Bronchial epithelial cell (primary cell): ENCODE results near the gene LPCAT2. TPM values are rescaled to one million over a fixed set of nuclear protein-coding genes. Genes with fewer than 3 reads are reported as not detected.
"Not testable (repeated sequence)": the region's sequence is repeated elsewhere in the genome, so short reads cannot be mapped to it uniquely, and the experiment has no call there.

ENCODE experiments used
- DNase-seq: peaks from one replicate; pipeline ENCODE4 v3.0.0-alpha.2; 2010; ENCODE audit warnings: low read depth
- FAIRE-seq: peaks from 2 replicates; lab custom pipeline; 2011; peaks lifted over from hg19 to GRCh38; lab: Jason Lieb, UNC
- H3K27me3 ChIP-seq: 2 replicates; pipeline ENCODE4 v1.5.1; 2011; ENCODE audit warnings: low read length; ENCODE audit not compliant: control insufficient read depth, insufficient read depth
- H3K36me3 ChIP-seq: 2 replicates; pipeline ENCODE4 v1.5.1; 2011; ENCODE audit warnings: low read length; ENCODE audit not compliant: control insufficient read depth, insufficient read depth
- H3K4me3 ChIP-seq: 2 replicates; pipeline ENCODE4 v1.5.1; 2011; ENCODE audit warnings: mild to moderate bottlenecking, low read depth, low read length, control low read depth
- CTCF ChIP-seq: IDR thresholded peaks from 2 replicates; pipeline ENCODE4 v1.5.1; 2011; ENCODE audit warnings: mild to moderate bottlenecking, moderate library complexity, low read length, control low read depth, inconsistent platforms; ENCODE audit not compliant: insufficient read depth, severe bottlenecking
- total RNA-seq: library from RNA; depleted of rRNA; stranded (reverse); fragments of >200 nt; gene quantifications from 2 replicates; pipeline ENCODE4 v1.2.1, GENCODE V29; 2014

The LPCAT2 gene
- total RNA-seq, 1 donor from 2014 or later: 11.8 TPM

DNA sequence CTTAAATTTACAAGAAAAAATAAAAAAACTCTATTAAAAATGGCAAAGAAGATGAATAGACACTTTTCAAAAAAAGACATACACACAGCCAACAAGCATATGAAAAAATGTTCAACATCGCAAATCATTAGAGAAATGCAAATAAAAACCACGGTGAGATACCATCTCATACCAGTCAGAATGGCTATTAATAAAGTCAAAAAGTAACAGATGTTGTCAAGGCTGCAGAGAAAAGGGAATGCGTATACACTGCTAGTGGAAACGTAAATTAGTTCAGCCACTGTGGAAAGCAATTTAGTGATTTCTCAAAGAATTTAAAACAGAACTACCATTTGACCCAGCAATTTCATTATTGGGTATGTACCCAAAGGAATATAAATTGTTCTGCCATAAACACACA lies 89.1 kb downstream of the LPCAT2 start:
- no peaks in the 10 kb centered on the region for H3K36me3 ChIP-seq
- DNase-seq: no peak
- H3K27me3 ChIP-seq: no peaks in the 10 kb centered on the region
- no peak for FAIRE-seq
- no peak for TF ChIP-seq CTCF
- H3K4me3 ChIP-seq: no peak overlapping the region

- Histone ChIP-seq H3K4me3 (no peak overlapping the region), H3K27me3 (no peaks in the 10 kb centered on the region), H3K36me3 (no peaks in the 10 kb centered on the region)
- no peak for TF ChIP-seq CTCF
- FAIRE-seq: no peak
- peak; percentile 24 for DNase-seq
These were observed 97.0 kb downstream of the LPCAT2 start for GRCh38 chr16:55605754-55606336.

DNA sequence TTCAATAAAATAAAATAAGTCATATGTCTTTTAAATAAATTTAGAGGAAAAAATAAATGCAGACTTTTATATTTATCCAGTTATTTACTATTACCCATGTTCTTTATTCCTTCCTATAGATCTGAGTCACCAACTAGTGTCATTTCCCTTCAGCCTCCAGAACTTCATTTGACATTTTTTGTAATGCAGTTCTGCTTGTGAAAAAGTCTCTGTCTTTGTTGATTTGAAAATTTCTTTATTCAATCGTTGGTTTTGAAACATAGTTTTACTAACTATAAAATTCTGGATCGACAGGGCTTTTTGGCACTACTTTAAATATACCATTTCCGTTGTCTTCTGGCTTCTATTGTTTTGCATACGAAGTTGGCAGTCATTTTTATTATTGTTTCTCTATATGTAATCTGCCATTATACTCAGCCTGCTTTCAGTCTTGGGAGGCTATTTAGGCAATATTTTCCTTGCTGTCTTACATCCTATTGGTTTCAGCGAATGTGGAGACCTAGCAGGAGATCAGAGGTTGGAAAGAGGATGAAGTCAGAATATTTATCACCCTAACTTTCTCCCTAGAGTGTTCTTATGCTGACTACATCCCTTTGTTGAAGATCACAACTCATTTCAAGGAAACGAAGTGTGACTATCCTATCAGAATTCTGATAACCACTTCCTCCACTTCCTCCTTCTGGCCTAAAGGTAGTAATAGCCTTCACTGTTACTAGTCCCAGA lies 104.9 kb downstream of the LPCAT2 start:
- no peaks in the 10 kb centered on the region for H3K36me3 ChIP-seq
- DNase-seq: no peak
- FAIRE-seq: no peak
- H3K4me3 ChIP-seq: no peak overlapping the region
- no peak for TF ChIP-seq CTCF
- no peaks in the 10 kb centered on the region for H3K27me3 ChIP-seq

GRCh38 chr16:55615071-55615470 lies 106.2 kb downstream of the LPCAT2 start:
- no peak for FAIRE-seq
- no peak for TF ChIP-seq CTCF

DNA sequence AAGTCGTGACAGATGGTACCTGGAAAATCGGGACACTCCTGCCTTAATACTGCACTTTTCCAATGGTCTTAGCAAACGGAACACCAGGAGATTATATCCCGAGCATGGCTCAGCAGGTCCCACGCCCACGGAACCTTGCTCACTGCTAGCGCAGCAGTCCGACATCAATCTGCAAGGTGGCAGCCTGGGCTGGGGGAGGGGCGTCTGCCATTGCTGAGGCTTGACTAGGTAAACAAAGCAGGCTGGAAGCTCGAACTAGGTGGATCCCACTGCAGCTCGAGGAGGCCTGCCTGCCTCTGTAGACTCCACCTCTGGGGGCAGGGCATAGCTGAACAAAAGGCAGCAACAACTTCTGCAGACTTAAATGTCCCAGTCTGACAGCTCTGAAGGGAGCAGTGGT lies 106.8 kb downstream of the LPCAT2 start:
- peak; percentile 76 for FAIRE-seq
- H3K27me3 ChIP-seq, H3K36me3 ChIP-seq, DNase-seq, H3K4me3 ChIP-seq: not testable (repeated sequence)

More at GRCh38 chr16:55615071-55615470, 106.2 kb downstream of the LPCAT2 start:
- no peaks in the 10 kb centered on the region for H3K27me3 ChIP-seq
- no peak overlapping the region for H3K4me3 ChIP-seq
- H3K36me3 ChIP-seq: no peaks in the 10 kb centered on the region
- DNase-seq: no peak

- DNase-seq (no peak), FAIRE-seq (no peak)
- TF ChIP-seq CTCF: no peak
These were observed 112.9 kb downstream of the LPCAT2 start for GRCh38 chr16:55621771-55622170.

More at GRCh38 chr16:55621771-55622170, 112.9 kb downstream of the LPCAT2 start:
- H3K27me3 ChIP-seq: no peaks in the 10 kb centered on the region
- no peaks in the 10 kb centered on the region for H3K36me3 ChIP-seq
- H3K4me3 ChIP-seq: no peak overlapping the region
